ENCODE measurements around the gene IFT22.
"Not testable (repeated sequence)": the region's sequence is repeated elsewhere in the genome, so short reads cannot be mapped to it uniquely, and the experiment has no call there.

IFT22 gene

GRCh38 chr7:101299511-101300464 is 21.8 kb downstream of the IFT22 start:
- in situ Hi-C loops (cut with MboI; ENCODE audit: low sequenced_read_pairs, unreplicated experiment), result no loop called here
- no peak for TF ChIP-seq CTCF (IDR thresholded peaks at IDR 0.05; ENCODE audit: borderline replicate concordance, control extremely low read depth, extremely low read depth, insufficient read depth, missing control alignments)
- no peak for DNase-seq (ENCODE audit: low spot score)

- DNase-seq (ENCODE audit: low spot score), result no peak
- in situ Hi-C loops (cut with MboI; ENCODE audit: low sequenced_read_pairs, unreplicated experiment), result no loop called here
- TF ChIP-seq CTCF (IDR thresholded peaks at IDR 0.05; ENCODE audit: borderline replicate concordance, control extremely low read depth, extremely low read depth, insufficient read depth, missing control alignments), result no peak
These were observed 26.8 kb downstream of the IFT22 start for GRCh38 chr7:101294832-101295121.

GRCh38 chr7:101294039-101294831 is 27.4 kb downstream of the IFT22 start:
- DNase-seq (ENCODE audit: low spot score), result no peak
- TF ChIP-seq CTCF (IDR thresholded peaks at IDR 0.05; ENCODE audit: borderline replicate concordance, control extremely low read depth, extremely low read depth, insufficient read depth, missing control alignments), result no peak
- in situ Hi-C loops (cut with MboI; ENCODE audit: low sequenced_read_pairs, unreplicated experiment), result no loop called here

- in situ Hi-C loops (cut with MboI; ENCODE audit: low sequenced_read_pairs, unreplicated experiment); DNase-seq (ENCODE audit: low spot score): not testable (repeated sequence)
These were observed 28.3 kb downstream of the IFT22 start for GRCh38 chr7:101293069-101294021.

GRCh38 chr7:101292566-101292965 is 29.0 kb downstream of the IFT22 start:
- DNase-seq (ENCODE audit: low spot score); in situ Hi-C loops (cut with MboI; ENCODE audit: low sequenced_read_pairs, unreplicated experiment): not testable (repeated sequence)

- peak; percentile 65 for TF ChIP-seq CTCF (IDR thresholded peaks at IDR 0.05; ENCODE audit: borderline replicate concordance, control extremely low read depth, extremely low read depth, insufficient read depth, missing control alignments)
- DNase-seq (ENCODE audit: low spot score); in situ Hi-C loops (cut with MboI; ENCODE audit: low sequenced_read_pairs, unreplicated experiment): not testable (repeated sequence)
These were observed 31.2 kb downstream of the IFT22 start for GRCh38 chr7:101290186-101291037.

- in situ Hi-C loops (cut with MboI; ENCODE audit: low sequenced_read_pairs, unreplicated experiment); DNase-seq (ENCODE audit: low spot score): not testable (repeated sequence)
These were observed 31.9 kb downstream of the IFT22 start for GRCh38 chr7:101289687-101290086.

All from GM13976 (cell line).